SK-N-SH treated with all-trans-retinoic acid at 6 μM for 48 hours (cell line): ENCODE measurements around the gene SEMA3F.

Experiments
- ATAC-seq: fragments of 200-7000 bp; cut with Tn5 transposase; 3 replicates; pipeline ENCODE4 v1.9.1; 2020; ENCODE audit warnings: mild to moderate bottlenecking, moderate library complexity
- ARNTL ChIP-seq: fragments of 450-650 bp; formaldehyde crosslinking; IDR thresholded peaks from 2 replicates; pipeline ENCODE4 v1.5.0; 2020; ENCODE audit warnings: low read depth, mild to moderate bottlenecking, moderate library complexity, borderline replicate concordance
- BACH2 ChIP-seq: fragments of 250-450 bp; sonication (Bioruptor Pico); IDR thresholded peaks from 2 replicates; pipeline ENCODE4 v1.9.0; 2021; ENCODE audit warnings: mild to moderate bottlenecking, borderline replicate concordance
- ESRRG ChIP-seq: fragments of 250-450 bp; sonication (Bioruptor Pico); IDR thresholded peaks from 2 replicates; pipeline ENCODE4 v1.6.1; 2021; ENCODE audit warnings: mild to moderate bottlenecking
- GLIS3 ChIP-seq: fragments of 250-450 bp; sonication (Bioruptor Pico); IDR thresholded peaks from 2 replicates; pipeline ENCODE4 v1.5.0; 2020; ENCODE audit warnings: mild to moderate bottlenecking, moderate library complexity
- ISL1 ChIP-seq: fragments of 250-450 bp; sonication (Bioruptor Pico); IDR thresholded peaks from 2 replicates; pipeline ENCODE4 v2.1.2; 2022; ENCODE audit warnings: mild to moderate bottlenecking, moderate library complexity
- OSR1 ChIP-seq: fragments of 250-450 bp; sonication (Bioruptor Pico); IDR thresholded peaks from 2 replicates; pipeline ENCODE4 v1.8.0; 2022; ENCODE audit warnings: moderate library complexity, mild to moderate bottlenecking, inconsistent platforms
- RARB ChIP-seq: fragments of 250-450 bp; sonication (Bioruptor Pico); IDR thresholded peaks from 2 replicates; pipeline ENCODE4 v1.8.0; 2021; ENCODE audit warnings: mild to moderate bottlenecking, moderate library complexity
- SNAI2 ChIP-seq: fragments of 250-450 bp; sonication (Bioruptor Pico); IDR thresholded peaks from 2 replicates; pipeline ENCODE4 v1.5.0; 2020; ENCODE audit warnings: mild to moderate bottlenecking, moderate library complexity
- TCF4 ChIP-seq: fragments of 250-450 bp; sonication (Bioruptor Pico); IDR thresholded peaks from 2 replicates; pipeline ENCODE4 v1.8.0; 2021; ENCODE audit warnings: mild to moderate bottlenecking, moderate library complexity, borderline replicate concordance
- TOX ChIP-seq: fragments of 250-450 bp; sonication (Bioruptor Pico); IDR thresholded peaks from 2 replicates; pipeline ENCODE4 v1.8.0; 2021; ENCODE audit warnings: mild to moderate bottlenecking, moderate library complexity, borderline replicate concordance
- ZC3H10 ChIP-seq: fragments of 250-450 bp; sonication (Bioruptor Pico); IDR thresholded peaks from 2 replicates; pipeline ENCODE4 v1.5.1; 2021; ENCODE audit warnings: mild to moderate bottlenecking, moderate library complexity
- ZFP3 ChIP-seq: fragments of 250-450 bp; sonication (Bioruptor Pico); IDR thresholded peaks from 2 replicates; pipeline ENCODE4 v1.5.0; 2020; ENCODE audit warnings: mild to moderate bottlenecking, moderate library complexity
- ZFP30 ChIP-seq: fragments of 450-650 bp; formaldehyde crosslinking; IDR thresholded peaks from 2 replicates; pipeline ENCODE4 v1.5.0; 2022; ENCODE audit warnings: mild to moderate bottlenecking, moderate library complexity
- ZNF565 ChIP-seq: fragments of 450-650 bp; formaldehyde crosslinking; conservative IDR thresholded peaks from 2 replicates; pipeline ENCODE4 v1.5.0; 2020; ENCODE audit warnings: low read depth, mild to moderate bottlenecking, moderate library complexity
- ZNF70 ChIP-seq: fragments of 450-650 bp; formaldehyde crosslinking; IDR thresholded peaks from 2 replicates; pipeline ENCODE4 v1.5.0; 2020; ENCODE audit warnings: mild to moderate bottlenecking, moderate library complexity
- ZNF8 ChIP-seq: fragments of 450-650 bp; formaldehyde crosslinking; IDR thresholded peaks from 2 replicates; pipeline ENCODE4 v1.5.0; 2020; ENCODE audit warnings: mild to moderate bottlenecking, moderate library complexity
- TF ChIP-seq, protein P1 (sequence below): fragments of 250-450 bp; sonication (Bioruptor Pico); IDR thresholded peaks from 2 replicates; pipeline ENCODE4 v1.5.1; 2020; ENCODE audit warnings: low read depth, mild to moderate bottlenecking, moderate library complexity
- TF ChIP-seq, protein P2 (sequence below): fragments of 250-450 bp; sonication (Bioruptor Pico); IDR thresholded peaks from 2 replicates; pipeline ENCODE4 v1.8.0; 2021; ENCODE audit warnings: low read depth, mild to moderate bottlenecking, moderate library complexity, borderline replicate concordance
- TF ChIP-seq, protein P3 (sequence below): fragments of 250-450 bp; sonication (Bioruptor Pico); IDR thresholded peaks from 2 replicates; pipeline ENCODE4 v1.8.0; 2020; ENCODE audit warnings: mild to moderate bottlenecking, moderate library complexity, borderline replicate concordance
- TF ChIP-seq, protein P4 (sequence below): fragments of 250-450 bp; sonication (Bioruptor Pico); IDR thresholded peaks from 2 replicates; pipeline ENCODE4 v1.5.1; 2021; ENCODE audit warnings: mild to moderate bottlenecking, moderate library complexity

SEMA3F gene

DNA sequence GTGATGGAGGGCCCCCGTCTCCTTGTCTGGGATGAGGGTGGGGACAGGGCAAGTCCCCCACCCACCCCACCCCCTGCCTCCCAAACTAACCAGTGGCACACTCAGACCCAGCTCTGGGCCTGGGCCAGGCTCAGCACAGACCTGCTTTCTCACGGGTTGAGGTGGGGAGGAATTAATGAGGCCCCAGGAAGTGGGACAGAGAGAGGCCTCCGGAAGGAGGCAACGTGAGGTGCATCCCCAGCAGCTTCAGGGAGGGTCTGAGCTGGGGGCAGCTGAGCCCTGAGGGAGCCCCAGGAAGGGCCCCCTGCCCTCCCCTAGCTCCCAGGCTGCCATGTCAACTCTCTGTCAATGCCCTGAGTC is 65.9 kb downstream of the SEMA3F start:
- TF ChIP-seq ZNF565 (CRISPR knock-in tag): no peak
- ATAC-seq: no peak

DNA sequence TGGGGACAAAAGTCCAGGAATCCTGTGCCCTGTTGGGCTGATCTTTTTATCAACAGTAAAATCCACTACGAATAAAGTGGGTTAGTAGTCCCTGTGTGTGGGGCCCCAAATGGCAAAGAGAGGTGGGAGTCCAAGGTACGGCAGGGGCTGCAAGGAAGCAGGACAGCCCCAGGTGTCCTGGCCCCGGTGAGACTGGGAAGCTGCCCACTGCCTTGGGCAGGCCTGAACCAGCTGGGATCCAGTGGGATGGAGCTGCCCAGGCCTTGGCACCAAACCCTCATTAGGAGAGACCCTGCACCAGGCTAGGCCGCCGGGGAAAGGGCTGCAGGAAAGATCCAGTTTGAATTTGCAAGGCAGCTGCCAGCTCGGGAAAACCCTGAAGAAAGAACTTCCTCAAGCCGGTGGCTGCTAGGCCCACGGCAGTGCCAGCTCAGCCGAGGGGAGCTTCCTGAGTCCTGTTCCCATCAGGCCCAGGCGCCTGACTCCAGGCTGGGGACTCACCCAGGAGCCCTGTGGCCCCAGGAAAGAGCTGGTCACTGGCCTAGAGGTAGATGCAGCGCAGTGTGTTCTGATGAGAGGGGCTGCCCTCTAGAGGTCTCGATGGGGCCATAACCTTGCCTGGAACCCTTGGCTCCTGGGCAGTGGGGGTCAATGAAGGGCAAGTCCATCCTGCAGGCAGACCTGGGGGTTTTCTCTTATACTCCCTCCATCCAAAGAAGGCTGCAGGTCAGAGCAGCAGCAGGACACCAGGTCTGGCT is 66.5 kb downstream of the SEMA3F start:
- ATAC-seq: no peak
- TF ChIP-seq, protein P1, sequence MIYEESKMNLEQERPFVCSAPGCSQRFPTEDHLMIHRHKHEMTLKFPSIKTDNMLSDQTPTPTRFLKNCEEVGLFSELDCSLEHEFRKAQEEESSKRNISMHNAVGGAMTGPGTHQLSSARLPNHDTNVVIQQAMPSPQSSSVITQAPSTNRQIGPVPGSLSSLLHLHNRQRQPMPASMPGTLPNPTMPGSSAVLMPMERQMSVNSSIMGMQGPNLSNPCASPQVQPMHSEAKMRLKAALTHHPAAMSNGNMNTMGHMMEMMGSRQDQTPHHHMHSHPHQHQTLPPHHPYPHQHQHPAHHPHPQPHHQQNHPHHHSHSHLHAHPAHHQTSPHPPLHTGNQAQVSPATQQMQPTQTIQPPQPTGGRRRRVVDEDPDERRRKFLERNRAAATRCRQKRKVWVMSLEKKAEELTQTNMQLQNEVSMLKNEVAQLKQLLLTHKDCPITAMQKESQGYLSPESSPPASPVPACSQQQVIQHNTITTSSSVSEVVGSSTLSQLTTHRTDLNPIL (CRISPR knock-in tag): no peak
- TF ChIP-seq, protein P2, sequence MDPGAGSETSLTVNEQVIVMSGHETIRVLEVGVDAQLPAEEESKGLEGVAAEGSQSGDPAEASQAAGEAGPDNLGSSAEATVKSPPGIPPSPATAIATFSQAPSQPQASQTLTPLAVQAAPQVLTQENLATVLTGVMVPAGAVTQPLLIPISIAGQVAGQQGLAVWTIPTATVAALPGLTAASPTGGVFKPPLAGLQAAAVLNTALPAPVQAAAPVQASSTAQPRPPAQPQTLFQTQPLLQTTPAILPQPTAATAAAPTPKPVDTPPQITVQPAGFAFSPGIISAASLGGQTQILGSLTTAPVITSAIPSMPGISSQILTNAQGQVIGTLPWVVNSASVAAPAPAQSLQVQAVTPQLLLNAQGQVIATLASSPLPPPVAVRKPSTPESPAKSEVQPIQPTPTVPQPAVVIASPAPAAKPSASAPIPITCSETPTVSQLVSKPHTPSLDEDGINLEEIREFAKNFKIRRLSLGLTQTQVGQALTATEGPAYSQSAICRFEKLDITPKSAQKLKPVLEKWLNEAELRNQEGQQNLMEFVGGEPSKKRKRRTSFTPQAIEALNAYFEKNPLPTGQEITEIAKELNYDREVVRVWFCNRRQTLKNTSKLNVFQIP: no peak
- TF ChIP-seq ARNTL (CRISPR knock-in tag): no peak
- no peak for TF ChIP-seq ZNF70 (CRISPR knock-in tag)
- TF ChIP-seq ESRRG (CRISPR knock-in tag): no peak
- TF ChIP-seq, protein P3, sequence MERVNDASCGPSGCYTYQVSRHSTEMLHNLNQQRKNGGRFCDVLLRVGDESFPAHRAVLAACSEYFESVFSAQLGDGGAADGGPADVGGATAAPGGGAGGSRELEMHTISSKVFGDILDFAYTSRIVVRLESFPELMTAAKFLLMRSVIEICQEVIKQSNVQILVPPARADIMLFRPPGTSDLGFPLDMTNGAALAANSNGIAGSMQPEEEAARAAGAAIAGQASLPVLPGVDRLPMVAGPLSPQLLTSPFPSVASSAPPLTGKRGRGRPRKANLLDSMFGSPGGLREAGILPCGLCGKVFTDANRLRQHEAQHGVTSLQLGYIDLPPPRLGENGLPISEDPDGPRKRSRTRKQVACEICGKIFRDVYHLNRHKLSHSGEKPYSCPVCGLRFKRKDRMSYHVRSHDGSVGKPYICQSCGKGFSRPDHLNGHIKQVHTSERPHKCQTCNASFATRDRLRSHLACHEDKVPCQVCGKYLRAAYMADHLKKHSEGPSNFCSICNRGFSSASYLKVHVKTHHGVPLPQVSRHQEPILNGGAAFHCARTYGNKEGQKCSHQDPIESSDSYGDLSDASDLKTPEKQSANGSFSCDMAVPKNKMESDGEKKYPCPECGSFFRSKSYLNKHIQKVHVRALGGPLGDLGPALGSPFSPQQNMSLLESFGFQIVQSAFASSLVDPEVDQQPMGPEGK (CRISPR knock-in tag): no peak
- TF ChIP-seq RARB: no peak
- TF ChIP-seq ZNF8 (CRISPR knock-in tag): no peak
- no peak for TF ChIP-seq SNAI2 (CRISPR knock-in tag)
- no peak for TF ChIP-seq GLIS3 (CRISPR knock-in tag)
- no peak for TF ChIP-seq ZFP30 (CRISPR knock-in tag)
- TF ChIP-seq TOX: no peak
- no peak for TF ChIP-seq BACH2 (CRISPR knock-in tag)
- no peak for TF ChIP-seq ZC3H10
- TF ChIP-seq ZFP3 (CRISPR knock-in tag): no peak
- TF ChIP-seq TCF4 (CRISPR knock-in tag): no peak

DNA sequence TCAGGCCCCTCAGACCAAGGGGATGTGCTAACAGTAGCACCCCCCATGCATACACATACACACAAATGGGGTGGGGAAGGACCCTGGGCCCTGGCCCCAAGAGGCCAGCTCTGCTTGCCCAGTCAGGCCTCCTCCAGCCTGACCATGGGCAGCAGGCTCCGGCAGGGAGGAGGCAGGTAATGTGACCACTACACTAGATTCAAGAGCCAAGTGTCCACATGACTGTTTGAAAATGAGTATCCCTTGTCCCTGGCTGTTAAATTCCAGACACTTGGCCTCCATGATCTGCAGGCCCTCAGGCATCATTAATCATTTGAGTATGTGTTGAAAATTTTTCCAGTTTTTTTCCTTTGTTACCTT is 67.0 kb downstream of the SEMA3F start:
- TF ChIP-seq ARNTL (CRISPR knock-in tag) (no peak), ZNF70 (CRISPR knock-in tag) (no peak), OSR1 (CRISPR knock-in tag) (no peak), RARB (no peak), ZFP3 (CRISPR knock-in tag) (no peak), SNAI2 (CRISPR knock-in tag) (no peak), BACH2 (CRISPR knock-in tag) (no peak)
- TF ChIP-seq, protein P4, sequence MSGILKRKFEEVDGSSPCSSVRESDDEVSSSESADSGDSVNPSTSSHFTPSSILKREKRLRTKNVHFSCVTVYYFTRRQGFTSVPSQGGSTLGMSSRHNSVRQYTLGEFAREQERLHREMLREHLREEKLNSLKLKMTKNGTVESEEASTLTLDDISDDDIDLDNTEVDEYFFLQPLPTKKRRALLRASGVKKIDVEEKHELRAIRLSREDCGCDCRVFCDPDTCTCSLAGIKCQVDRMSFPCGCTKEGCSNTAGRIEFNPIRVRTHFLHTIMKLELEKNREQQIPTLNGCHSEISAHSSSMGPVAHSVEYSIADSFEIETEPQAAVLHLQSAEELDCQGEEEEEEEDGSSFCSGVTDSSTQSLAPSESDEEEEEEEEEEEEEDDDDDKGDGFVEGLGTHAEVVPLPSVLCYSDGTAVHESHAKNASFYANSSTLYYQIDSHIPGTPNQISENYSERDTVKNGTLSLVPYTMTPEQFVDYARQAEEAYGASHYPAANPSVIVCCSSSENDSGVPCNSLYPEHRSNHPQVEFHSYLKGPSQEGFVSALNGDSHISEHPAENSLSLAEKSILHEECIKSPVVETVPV: no peak
- TF ChIP-seq, protein P3 (CRISPR knock-in tag): no peak
- no peak for ATAC-seq

DNA sequence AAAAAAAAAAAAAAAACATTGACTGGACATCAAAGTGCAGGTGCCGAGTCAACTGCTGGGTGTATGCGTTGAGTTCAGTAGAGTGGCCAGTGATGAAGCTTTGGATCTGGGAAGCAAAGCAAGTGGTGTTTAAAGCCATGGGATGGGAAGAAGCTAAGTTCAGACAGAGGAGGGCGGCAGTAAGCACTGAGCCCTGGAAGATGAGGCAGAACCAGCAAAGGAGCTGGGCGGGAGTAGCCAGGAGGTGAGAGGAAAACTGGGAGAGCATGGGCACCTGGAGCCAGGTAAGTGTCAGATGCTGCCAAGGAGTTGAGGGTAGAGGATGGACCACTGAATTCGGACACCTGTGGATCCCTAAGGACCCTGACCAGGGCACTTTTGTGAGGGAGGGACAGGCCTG is 69.5 kb downstream of the SEMA3F start:
- ATAC-seq: no peak
- TF ChIP-seq OSR1 (CRISPR knock-in tag): no peak
- TF ChIP-seq, protein P1 (CRISPR knock-in tag): no peak
- TF ChIP-seq SNAI2 (CRISPR knock-in tag): no peak
- TF ChIP-seq, protein P4: no peak
- no peak for TF ChIP-seq ISL1 (CRISPR knock-in tag)
- no peak for TF ChIP-seq ARNTL (CRISPR knock-in tag)
- no peak for TF ChIP-seq ZFP3 (CRISPR knock-in tag)
- TF ChIP-seq RARB: no peak
- no peak for TF ChIP-seq TCF4 (CRISPR knock-in tag)
- TF ChIP-seq ZNF8 (CRISPR knock-in tag): no peak
- TF ChIP-seq TOX: no peak
- TF ChIP-seq, protein P3 (CRISPR knock-in tag): no peak
- no peak for TF ChIP-seq BACH2 (CRISPR knock-in tag)
- no peak for TF ChIP-seq ZNF70 (CRISPR knock-in tag)
- no peak for TF ChIP-seq GLIS3 (CRISPR knock-in tag)
